ENCODE data around the gene MSI2.

Gene MSI2

GRCh38 chr17:57401556-57402488 is 145.5 kb downstream of the MSI2 start:
- DNase-seq: no peak

- no peak for DNase-seq
These were observed 146.4 kb downstream of the MSI2 start for GRCh38 chr17:57402681-57403180.

- DNase-seq: no peak
These were observed 146.9 kb downstream of the MSI2 start for GRCh38 chr17:57403236-57403635.

DNA sequence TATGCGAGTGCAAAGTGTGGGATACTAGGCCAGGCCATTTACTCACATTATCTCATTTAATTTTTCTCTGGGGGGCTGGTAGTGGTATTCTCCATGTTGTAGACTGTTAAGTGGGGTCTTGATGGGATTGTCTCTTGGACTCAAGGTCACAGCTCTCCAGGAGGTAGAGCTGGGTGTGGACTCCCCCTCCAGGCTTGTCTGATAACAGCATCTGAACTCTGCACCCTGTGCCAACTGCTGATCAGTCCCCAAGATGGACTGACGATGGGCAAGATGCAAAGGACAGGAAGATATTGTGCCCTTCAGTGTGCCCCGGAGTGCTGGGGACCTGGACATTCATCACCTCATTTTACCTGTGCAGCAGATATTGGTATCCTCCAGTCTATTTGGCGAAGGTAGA is 147.8 kb downstream of the MSI2 start:
- no peak for DNase-seq

GRCh38 chr17:57404795-57405490 is 148.6 kb downstream of the MSI2 start:
- DNase-seq: no peak

GRCh38 chr17:57405491-57406072 is 149.3 kb downstream of the MSI2 start:
- no peak for DNase-seq

GRCh38 chr17:57406131-57406980 is 150.0 kb downstream of the MSI2 start:
- no peak for DNase-seq

GRCh38 chr17:57406981-57407286 is 150.6 kb downstream of the MSI2 start:
- DNase-seq: no peak

GRCh38 chr17:57407287-57408070 is 151.2 kb downstream of the MSI2 start:
- DNase-seq: no peak

DNA sequence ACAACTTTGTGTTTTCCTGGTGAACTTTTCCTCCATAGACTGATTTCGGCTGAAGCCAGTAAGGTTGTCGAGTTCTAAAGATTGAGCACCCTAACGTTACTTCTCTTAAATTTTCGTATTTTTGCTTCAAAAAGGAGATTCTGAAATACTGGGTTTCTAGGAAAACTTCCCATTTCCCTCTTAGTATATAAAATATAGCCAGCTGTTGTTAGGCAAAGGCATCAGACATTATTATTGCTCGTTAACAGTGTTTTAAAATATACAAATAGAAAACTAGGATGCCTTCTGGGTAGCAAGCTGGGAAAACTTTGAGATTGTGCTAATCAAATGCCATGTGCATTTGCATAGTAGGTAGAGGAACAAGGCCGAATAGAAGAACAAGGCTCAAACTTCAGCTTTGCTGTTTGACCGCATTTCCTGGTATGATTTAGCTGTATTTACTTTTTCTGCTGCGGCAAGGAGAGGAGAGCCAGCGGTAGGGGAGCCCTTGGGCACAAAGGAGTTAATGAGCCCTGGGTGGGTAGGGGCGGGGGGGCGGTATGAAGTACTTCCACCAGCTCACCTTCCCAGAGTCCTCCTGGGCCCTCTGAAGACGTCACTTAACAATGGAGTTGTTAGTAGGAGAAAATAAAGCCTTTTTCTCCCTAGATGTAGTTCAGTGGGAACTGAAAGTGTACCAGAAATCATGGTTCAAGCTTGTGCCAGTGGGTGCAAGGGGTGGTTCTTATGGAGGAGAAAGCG is 151.9 kb downstream of the MSI2 start:
- peak; percentile 14 for DNase-seq

DNA sequence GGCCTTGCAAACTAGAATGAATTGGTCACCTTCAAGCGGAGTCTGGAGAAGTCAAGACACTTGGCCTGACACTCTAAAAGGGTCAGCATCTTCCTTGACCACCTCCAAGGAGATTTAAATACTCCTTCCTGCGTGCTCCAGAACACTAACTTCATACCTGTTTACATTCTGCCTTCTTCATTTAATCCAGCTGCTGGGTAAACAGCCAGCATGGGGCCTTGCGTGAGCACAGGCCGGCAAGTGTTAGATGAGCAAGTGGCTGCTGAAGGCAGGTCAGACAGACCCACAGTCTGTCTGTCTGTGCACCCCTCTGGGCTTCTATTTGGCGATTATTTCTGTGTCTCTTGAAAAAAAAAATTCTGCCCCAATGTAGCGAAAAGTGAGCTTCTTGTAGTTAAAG is 153.8 kb downstream of the MSI2 start:
- no peak for DNase-seq

GRCh38 chr17:57412520-57413096 is 156.3 kb downstream of the MSI2 start:
- DNase-seq: no peak

DNA sequence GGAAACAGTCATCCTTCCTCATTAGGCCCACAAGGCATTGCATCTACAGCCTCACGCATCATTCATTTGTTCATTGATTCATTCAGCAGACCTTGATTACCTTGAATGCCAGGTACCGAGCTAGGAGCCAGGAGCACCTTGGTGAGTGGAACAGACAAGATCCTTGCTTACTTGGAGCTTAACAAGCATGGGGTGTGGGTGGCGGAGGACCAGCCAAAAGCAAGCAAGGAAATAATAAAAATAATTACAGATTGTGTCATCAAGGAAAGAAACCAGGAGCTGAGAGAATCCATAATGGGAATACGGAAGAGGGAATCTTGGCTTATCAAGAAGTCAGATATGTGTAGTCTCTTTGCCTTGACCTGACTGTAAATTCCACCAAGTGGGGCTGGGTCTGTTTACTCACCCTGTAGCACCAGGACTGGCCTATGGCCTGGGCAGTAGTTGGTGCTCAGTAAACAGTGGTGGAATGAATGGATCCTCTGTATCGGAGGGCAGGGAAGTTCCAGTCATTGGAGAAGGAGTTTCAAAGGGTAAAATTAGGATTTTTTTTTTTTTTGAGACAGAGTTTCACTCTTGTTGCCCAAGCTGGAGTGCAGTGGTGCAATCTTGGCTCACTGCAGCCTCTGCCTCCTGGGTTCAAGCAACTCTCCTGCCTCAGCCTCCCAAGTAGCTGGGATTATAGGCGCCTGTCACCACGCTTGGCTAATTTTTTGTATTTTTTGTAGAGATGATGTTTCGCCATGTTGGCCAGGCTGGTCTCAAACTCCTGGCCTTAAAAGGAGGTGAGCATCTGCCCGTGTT is 157.7 kb downstream of the MSI2 start:
- DNase-seq: no peak

- DNase-seq: no peak
These were observed 159.5 kb downstream of the MSI2 start for GRCh38 chr17:57415751-57416207.

GRCh38 chr17:57416369-57416768 is 160.0 kb downstream of the MSI2 start:
- no peak for DNase-seq

DNA sequence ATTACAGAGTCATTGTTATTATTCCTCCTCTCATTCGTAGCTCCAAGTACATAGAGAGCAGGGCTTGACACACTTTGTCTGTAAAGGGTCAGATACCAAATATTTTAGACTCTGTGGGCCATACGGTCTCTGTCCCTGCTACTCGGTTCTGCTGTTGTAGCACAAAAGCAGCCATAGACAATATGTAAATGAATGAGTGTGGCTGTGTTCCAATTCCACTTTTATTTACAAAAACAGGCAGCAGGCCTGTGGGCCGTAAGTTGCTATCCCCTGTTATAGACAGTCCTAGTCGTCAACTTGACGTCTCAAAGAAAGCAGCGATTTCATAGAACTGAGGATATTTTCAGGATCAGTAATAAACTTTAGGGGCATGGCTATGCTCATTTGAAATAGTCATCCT is 161.6 kb downstream of the MSI2 start:
- DNase-seq: no peak

- DNase-seq: no peak
These were observed 162.3 kb downstream of the MSI2 start for GRCh38 chr17:57418463-57419246.

- DNase-seq: no peak
These were observed 163.7 kb downstream of the MSI2 start for GRCh38 chr17:57419940-57420550.

Measured in CD4-positive, alpha-beta T cell treated with Interleukin-21 for 1 hour (primary cell).